Neural progenitor cell (in vitro differentiated cells): ENCODE data around the gene EEIG2. TPM values are rescaled to one million over a fixed set of nuclear protein-coding genes. Genes with fewer than 3 reads are reported as not detected.

Experiments
- DNase-seq: peaks from one replicate; pipeline ENCODE4 v3.0.0-alpha.2; 2016; ENCODE audit warnings: low spot score
- H2AFZ ChIP-seq: fragments of 200-600 bp; sonication (generic); replicated peaks from 2 replicates; pipeline ENCODE4 v1.6.1; 2016; ENCODE audit warnings: antibody characterized with exemption
- H3F3A ChIP-seq: fragments of 200-600 bp; sonication (generic); 2 replicates; pipeline ENCODE4 v1.6.1; 2016; ENCODE audit warnings: antibody characterized with exemption, low read depth
- H3K27ac ChIP-seq: fragments of 200-600 bp; sonication (generic); 2 replicates; pipeline ENCODE4 v1.5.1; 2016; ENCODE audit warnings: mild to moderate bottlenecking
- H3K27me3 ChIP-seq: fragments of 200-600 bp; sonication (generic); 2 replicates; pipeline ENCODE4 v1.6.1; 2016; ENCODE audit warnings: mild to moderate bottlenecking, moderate library complexity
- H3K36me3 ChIP-seq: fragments of 200-600 bp; sonication (generic); 2 replicates; pipeline ENCODE4 v1.5.1; 2016
- H3K4me1 ChIP-seq: fragments of 200-600 bp; sonication (generic); 2 replicates; pipeline ENCODE4 v1.6.1; 2016; ENCODE audit warnings: mixed run types
- H3K4me2 ChIP-seq: fragments of 200-600 bp; sonication (generic); 2 replicates; pipeline ENCODE4 v1.6.1; 2016
- H3K4me3 ChIP-seq: fragments of 200-600 bp; sonication (generic); 2 replicates; pipeline ENCODE4 v1.5.1; 2016
- H3K79me2 ChIP-seq: fragments of 200-600 bp; sonication (generic); 2 replicates; pipeline ENCODE4 v1.6.1; 2016; ENCODE audit warnings: low read depth
- H3K9ac ChIP-seq: fragments of 200-600 bp; sonication (generic); 2 replicates; pipeline ENCODE4 v1.6.1; 2016
- H3K9me3 ChIP-seq: fragments of 200-600 bp; sonication (generic); 2 replicates; pipeline ENCODE4 v1.5.1; 2016; ENCODE audit warnings: low read depth
- H4K20me1 ChIP-seq: fragments of 200-600 bp; sonication (generic); 2 replicates; pipeline ENCODE4 v1.6.1; 2016; ENCODE audit warnings: low read depth
- H3K27ac Mint-ChIP-seq: 3 replicates; pipeline ENCODE4 v1.8.0; 2021; ENCODE audit warnings: mixed read lengths
- H3K27me3 Mint-ChIP-seq: 2 replicates; pipeline ENCODE4 v1.8.0; 2022; ENCODE audit warnings: low read depth, mild to moderate bottlenecking, inconsistent platforms, moderate library complexity, mixed read lengths; ENCODE audit not compliant: insufficient read depth
- H3K36me3 Mint-ChIP-seq: 3 replicates; pipeline ENCODE4 v1.8.0; 2021; ENCODE audit warnings: mixed read lengths
- H3K4me1 Mint-ChIP-seq: 3 replicates; pipeline ENCODE4 v1.8.0; 2021; ENCODE audit warnings: mixed read lengths
- H3K4me3 Mint-ChIP-seq: 3 replicates; pipeline ENCODE4 v1.8.0; 2021; ENCODE audit warnings: mild to moderate bottlenecking, moderate library complexity, mixed read lengths
- H3K9me3 Mint-ChIP-seq: 3 replicates; pipeline ENCODE4 v1.8.0; 2020; ENCODE audit warnings: mixed read lengths
- CTCF ChIP-seq: fragments of 200-600 bp; sonication (generic); IDR thresholded peaks from 2 replicates; pipeline ENCODE4 v1.5.1; 2017; ENCODE audit warnings: antibody characterized with exemption, mild to moderate bottlenecking
- EZH2 ChIP-seq: fragments of 200-600 bp; sonication (generic); IDR thresholded peaks from 2 replicates; pipeline ENCODE4 v1.6.1; 2017; ENCODE audit warnings: antibody characterized with exemption, mild to moderate bottlenecking, moderate library complexity
- EZH2phosphoT487 ChIP-seq: fragments of 200-600 bp; sonication (generic); IDR thresholded peaks from 2 replicates; pipeline ENCODE4 v1.6.1; 2017; ENCODE audit warnings: antibody characterized with exemption
- total RNA-seq: library from RNA; depleted of rRNA; stranded (reverse); fragments of >200 nt; gene quantifications from 2 replicates; pipeline ENCODE4 v1.2.3, GENCODE V29; 2015; ENCODE audit warnings: low replicate concordance

Gene EEIG2
- total RNA-seq, 1 donor from 2014 or later, result 8.8 TPM

GRCh38 chr1:108572182-108572581 lies 12.3 kb downstream of the EEIG2 start:
- H3K27ac ChIP-seq, result no peak overlapping the region
- no peak overlapping the region for H3K4me3 ChIP-seq
- H3K4me1 Mint-ChIP-seq, result no peaks in the 10 kb centered on the region
- TF ChIP-seq EZH2 (no peak), EZH2phosphoT487 (no peak), CTCF (no peak)
- no peak for DNase-seq
- H3K9me3 ChIP-seq, result no peaks in the 10 kb centered on the region
- H3K9me3 Mint-ChIP-seq, result peaks cover 10% of the 10 kb centered on the region
- no peak overlapping the region for H3K4me2 ChIP-seq
- no peak overlapping the region for H2AFZ ChIP-seq
- H3K4me3 Mint-ChIP-seq, result no peak overlapping the region
- H3K27me3 Mint-ChIP-seq, result no peaks in the 10 kb centered on the region
- no peak overlapping the region for H3K9ac ChIP-seq
- peaks cover 4% of the 10 kb centered on the region for H3K36me3 Mint-ChIP-seq
- H3K27me3 ChIP-seq, result no peaks in the 10 kb centered on the region
- H3K36me3 ChIP-seq, result no peaks in the 10 kb centered on the region
- no peak overlapping the region for H3K27ac Mint-ChIP-seq
- no peaks in the 10 kb centered on the region for H3K79me2 ChIP-seq
- H3K4me1 ChIP-seq, result no peaks in the 10 kb centered on the region
- H4K20me1 ChIP-seq, result no peaks in the 10 kb centered on the region
- H3F3A ChIP-seq, result no peaks in the 10 kb centered on the region

GRCh38 chr1:108573183-108573582 lies 13.3 kb downstream of the EEIG2 start:
- Histone ChIP-seq H3K27ac (no peak overlapping the region), H3K79me2 (no peaks in the 10 kb centered on the region), H3K27me3 (no peaks in the 10 kb centered on the region), H3K9ac (no peak overlapping the region), H3K4me1 (no peaks in the 10 kb centered on the region), H3K4me2 (no peak overlapping the region), H3K36me3 (no peaks in the 10 kb centered on the region), H3F3A (no peaks in the 10 kb centered on the region), H4K20me1 (no peaks in the 10 kb centered on the region), H3K9me3 (no peaks in the 10 kb centered on the region), H3K4me3 (no peak overlapping the region), H2AFZ (no peak overlapping the region)
- Mint-ChIP-seq H3K27ac (no peak overlapping the region), H3K9me3 (peaks cover 10% of the 10 kb centered on the region), H3K36me3 (peaks cover 4% of the 10 kb centered on the region), H3K27me3 (no peaks in the 10 kb centered on the region), H3K4me1 (no peaks in the 10 kb centered on the region), H3K4me3 (no peak overlapping the region)
- DNase-seq, result no peak
- TF ChIP-seq EZH2 (no peak), EZH2phosphoT487 (no peak), CTCF (no peak)

- Histone ChIP-seq H3K27me3 (no peaks in the 10 kb centered on the region), H3K36me3 (no peaks in the 10 kb centered on the region), H3K9me3 (no peaks in the 10 kb centered on the region), H3K4me2 (no peak overlapping the region), H3K79me2 (no peaks in the 10 kb centered on the region), H3K27ac (no peak overlapping the region), H4K20me1 (no peaks in the 10 kb centered on the region), H2AFZ (no peak overlapping the region), H3K9ac (no peak overlapping the region), H3K4me3 (no peak overlapping the region), H3K4me1 (no peaks in the 10 kb centered on the region), H3F3A (no peaks in the 10 kb centered on the region)
- Mint-ChIP-seq H3K36me3 (peaks cover 5% of the 10 kb centered on the region), H3K4me1 (no peaks in the 10 kb centered on the region), H3K27ac (no peak overlapping the region), H3K4me3 (no peak overlapping the region), H3K27me3 (no peaks in the 10 kb centered on the region), H3K9me3 (peaks cover 12% of the 10 kb centered on the region)
- TF ChIP-seq CTCF (no peak), EZH2phosphoT487 (no peak), EZH2 (no peak)
- no peak for DNase-seq
Measured at GRCh38 chr1:108574008-108574407, 14.1 kb downstream of the EEIG2 start.
